Bone marrow (tissue), 2 donors: ENCODE data around the gene STYX.
A peak's percentile ranks its signal among the peaks of the same experiment; 100 is the strongest.
"Not testable (repeated sequence)": the region's sequence is repeated elsewhere in the genome, so short reads cannot be mapped to it uniquely, and the experiment has no call there.

Experiments
- DNase-seq, 2 donors: peaks; one replicate each; lab custom pipeline; 2025; lab: John Stamatoyannopoulos, UW

The STYX gene

DNA sequence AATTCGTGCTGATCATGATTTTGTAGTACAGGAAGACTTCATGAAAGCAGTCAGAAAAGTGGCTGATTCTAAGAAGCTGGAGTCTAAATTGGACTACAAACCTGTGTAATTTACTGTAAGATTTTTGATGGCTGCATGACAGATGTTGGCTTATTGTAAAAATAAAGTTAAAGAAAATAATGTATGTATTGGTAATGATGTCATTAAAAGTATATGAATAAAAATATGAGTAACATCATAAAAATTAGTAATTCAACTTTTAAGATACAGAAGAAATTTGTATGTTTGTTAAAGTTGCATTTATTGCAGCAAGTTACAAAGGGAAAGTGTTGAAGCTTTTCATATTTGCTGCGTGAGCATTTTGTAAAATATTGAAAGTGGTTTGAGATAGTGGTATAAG lies 2.5 kb upstream of the STYX start:
- not testable (repeated sequence) for DNase-seq

DNA sequence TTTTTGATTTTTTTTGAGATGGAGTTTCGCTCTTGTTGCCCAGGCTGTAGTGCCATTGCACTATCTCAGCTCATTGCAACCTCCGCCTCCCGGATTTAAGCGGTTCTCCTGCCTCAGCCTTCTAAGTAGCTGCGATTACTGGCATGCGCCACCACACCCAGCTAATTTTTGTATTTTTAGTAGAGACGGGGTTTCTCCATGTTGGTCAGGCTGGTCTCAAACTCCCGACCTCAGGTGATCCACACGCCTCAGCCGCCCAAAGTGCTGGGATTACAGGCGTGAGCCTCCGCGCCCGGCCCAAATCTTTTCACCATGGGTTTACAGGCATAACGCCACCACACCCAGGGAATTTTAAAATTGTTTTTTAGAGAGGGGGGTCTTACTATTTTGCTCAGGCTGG lies 931 bp upstream of the STYX start:
- not testable (repeated sequence) for DNase-seq

- no peak for DNase-seq
Observed at GRCh38 chr14:52729585-52729924, 411 bp upstream of the STYX start.

GRCh38 chr14:52730709-52731111 lies 744 bp downstream of the STYX start:
- DNase-seq, result peak in 1 of 2 donors; percentile 40

GRCh38 chr14:52733824-52734223 lies 3.9 kb downstream of the STYX start:
- no peak for DNase-seq

GRCh38 chr14:52735921-52736489 lies 6.0 kb downstream of the STYX start:
- no peak for DNase-seq

GRCh38 chr14:52738409-52738808 lies 8.4 kb downstream of the STYX start:
- DNase-seq, result no peak

DNA sequence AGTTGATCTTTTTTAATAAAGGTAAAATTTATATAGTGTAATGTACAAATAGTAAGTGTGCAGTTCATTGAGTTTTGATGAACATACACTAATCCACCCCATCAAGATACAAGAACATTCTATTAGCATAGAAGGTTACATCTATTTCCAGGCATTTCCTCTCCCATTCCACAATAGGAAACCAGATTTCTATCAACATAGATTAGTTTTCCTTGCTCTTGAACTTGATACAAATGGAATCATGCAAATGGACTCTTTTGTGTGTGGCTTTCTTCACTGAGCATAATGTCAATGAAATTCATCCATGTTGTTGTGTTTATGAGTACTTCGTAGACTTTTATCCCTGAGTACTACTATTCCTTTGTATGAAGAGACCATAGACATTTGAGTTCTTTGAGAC lies 10.8 kb downstream of the STYX start:
- no peak for DNase-seq

GRCh38 chr14:52741865-52742264 lies 11.9 kb downstream of the STYX start:
- no peak for DNase-seq

GRCh38 chr14:52748647-52749292 lies 18.8 kb downstream of the STYX start:
- no peak for DNase-seq

- DNase-seq, result no peak
Observed at GRCh38 chr14:52755607-52756316, 25.8 kb downstream of the STYX start.

DNA sequence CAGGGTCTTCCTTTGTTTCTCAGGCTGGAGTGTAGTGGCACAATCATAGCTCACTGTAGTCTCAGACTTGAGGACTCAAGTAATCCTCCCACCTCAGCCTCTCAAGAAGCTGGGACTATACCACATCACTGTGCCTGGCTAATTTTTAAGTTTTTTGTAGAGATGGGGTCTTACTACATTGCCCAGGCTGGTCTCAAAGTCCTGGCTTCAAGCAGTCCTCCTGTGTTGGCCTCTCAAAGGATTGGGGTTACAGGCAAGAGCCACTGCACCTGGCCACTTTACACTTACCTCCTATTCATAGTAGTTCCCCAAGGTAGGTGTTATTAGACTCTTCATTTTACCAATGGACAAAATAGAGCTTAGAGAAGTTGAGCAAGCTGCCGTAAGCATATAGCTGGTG lies 29.2 kb downstream of the STYX start:
- no peak for DNase-seq

GRCh38 chr14:52762923-52763322 lies 33.0 kb downstream of the STYX start:
- DNase-seq, result not testable (repeated sequence)

- DNase-seq, result no peak
Observed at GRCh38 chr14:52767058-52767833, 37.3 kb downstream of the STYX start.

- DNase-seq, result peak in 1 of 2 donors; percentile 86
Observed at GRCh38 chr14:52769887-52770286, 39.9 kb downstream of the STYX start.

DNA sequence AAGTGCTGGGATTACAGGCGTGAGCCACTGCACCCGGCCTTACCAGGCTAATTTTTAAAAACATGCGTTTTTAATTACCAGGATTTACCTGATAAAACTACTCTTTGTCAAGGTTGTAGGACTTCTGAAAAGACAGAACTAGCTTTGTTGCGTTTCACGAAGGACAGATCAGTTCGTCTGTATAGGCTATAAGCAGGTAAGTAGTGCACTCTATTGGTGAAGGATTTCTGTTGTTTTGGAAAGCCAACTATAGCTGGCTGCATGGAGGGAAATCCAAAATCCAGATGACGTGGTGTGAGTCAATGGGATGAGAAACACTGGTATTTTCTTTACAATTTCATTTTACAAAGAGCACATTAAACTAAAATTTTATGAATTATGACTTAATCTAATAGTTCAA lies 46.9 kb downstream of the STYX start:
- no peak for DNase-seq

GRCh38 chr14:52778702-52779101 lies 48.7 kb downstream of the STYX start:
- DNase-seq, result no peak

DNA sequence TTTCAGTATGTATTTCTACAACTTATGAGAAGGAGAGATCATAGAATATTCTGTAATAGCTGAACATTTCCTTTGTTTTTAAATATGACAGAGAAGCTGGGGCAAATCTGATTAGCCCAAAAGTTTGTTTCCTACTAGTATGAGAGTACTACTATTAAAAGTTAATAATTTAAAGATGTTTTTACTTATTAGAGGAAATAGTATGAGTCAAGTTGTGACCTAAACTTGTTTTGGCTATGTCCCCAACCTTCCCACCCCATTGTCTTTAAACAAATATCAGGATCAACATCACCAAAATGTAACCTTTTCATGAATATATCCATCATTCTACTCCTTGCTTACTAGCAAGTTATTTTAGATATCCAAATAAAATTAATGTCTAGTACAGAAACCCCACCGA lies 50.9 kb downstream of the STYX start:
- no peak for DNase-seq

GRCh38 chr14:52781629-52782028 lies 51.7 kb downstream of the STYX start:
- no peak for DNase-seq

GRCh38 chr14:52783206-52783605 lies 53.2 kb downstream of the STYX start:
- peak in 1 of 2 donors; percentile 60 for DNase-seq

- no peak for DNase-seq
Observed at GRCh38 chr14:52786887-52787286, 56.9 kb downstream of the STYX start.

- DNase-seq, result no peak
Observed at GRCh38 chr14:52789118-52789517, 59.2 kb downstream of the STYX start.
